Coronary artery (tissue), 2 donors: ENCODE data around the gene EGLN3.
A peak's percentile ranks its signal among the peaks of the same experiment; 100 is the strongest.

Source experiments
- DNase-seq: peaks from one replicate; pipeline ENCODE4 v3.0.0-alpha.2; 2017; ENCODE audit warnings: low spot score
- H3K27ac ChIP-seq, 2 donors: fragments of 200-600 bp; sonication (generic); one replicate each; pipeline ENCODE4 v1.5.1; 2016 to 2019
- H3K4me3 ChIP-seq: fragments of 200-600 bp; sonication (generic); 2 replicates; pipeline ENCODE4 v1.5.1; 2016; ENCODE audit warnings: mild to moderate bottlenecking, moderate library complexity
- TF ChIP-seq, protein P1 (sequence below): fragments of 200-600 bp; sonication (generic); IDR thresholded peaks from one replicate; pipeline ENCODE4 v1.5.1; 2019; ENCODE audit warnings: antibody characterized with exemption

The EGLN3 gene

DNA sequence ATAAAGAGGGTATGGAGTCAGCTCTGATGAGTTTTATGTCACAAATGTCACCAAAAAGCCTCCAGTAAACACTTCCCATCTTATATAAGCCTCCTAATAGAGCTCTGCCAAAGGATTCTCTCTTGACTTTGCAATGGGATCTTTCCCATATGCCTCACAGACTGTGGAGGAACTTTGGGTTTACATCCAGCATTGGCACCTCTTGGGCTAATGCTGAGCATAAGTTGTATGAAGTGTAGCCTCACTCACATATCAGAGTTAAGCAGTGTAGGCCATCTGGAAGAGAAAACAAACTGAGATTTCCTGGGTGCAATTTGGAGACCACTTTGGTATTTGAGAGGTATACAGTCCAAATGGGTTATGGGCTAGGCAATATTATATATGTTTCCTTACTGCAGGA lies 24.9 kb downstream of the EGLN3 start:
- H3K4me3 ChIP-seq, result no peak overlapping the region
- no peak overlapping the region for H3K27ac ChIP-seq
- TF ChIP-seq, protein P1, sequence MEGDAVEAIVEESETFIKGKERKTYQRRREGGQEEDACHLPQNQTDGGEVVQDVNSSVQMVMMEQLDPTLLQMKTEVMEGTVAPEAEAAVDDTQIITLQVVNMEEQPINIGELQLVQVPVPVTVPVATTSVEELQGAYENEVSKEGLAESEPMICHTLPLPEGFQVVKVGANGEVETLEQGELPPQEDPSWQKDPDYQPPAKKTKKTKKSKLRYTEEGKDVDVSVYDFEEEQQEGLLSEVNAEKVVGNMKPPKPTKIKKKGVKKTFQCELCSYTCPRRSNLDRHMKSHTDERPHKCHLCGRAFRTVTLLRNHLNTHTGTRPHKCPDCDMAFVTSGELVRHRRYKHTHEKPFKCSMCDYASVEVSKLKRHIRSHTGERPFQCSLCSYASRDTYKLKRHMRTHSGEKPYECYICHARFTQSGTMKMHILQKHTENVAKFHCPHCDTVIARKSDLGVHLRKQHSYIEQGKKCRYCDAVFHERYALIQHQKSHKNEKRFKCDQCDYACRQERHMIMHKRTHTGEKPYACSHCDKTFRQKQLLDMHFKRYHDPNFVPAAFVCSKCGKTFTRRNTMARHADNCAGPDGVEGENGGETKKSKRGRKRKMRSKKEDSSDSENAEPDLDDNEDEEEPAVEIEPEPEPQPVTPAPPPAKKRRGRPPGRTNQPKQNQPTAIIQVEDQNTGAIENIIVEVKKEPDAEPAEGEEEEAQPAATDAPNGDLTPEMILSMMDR, result no peak
- DNase-seq, result no peak

DNA sequence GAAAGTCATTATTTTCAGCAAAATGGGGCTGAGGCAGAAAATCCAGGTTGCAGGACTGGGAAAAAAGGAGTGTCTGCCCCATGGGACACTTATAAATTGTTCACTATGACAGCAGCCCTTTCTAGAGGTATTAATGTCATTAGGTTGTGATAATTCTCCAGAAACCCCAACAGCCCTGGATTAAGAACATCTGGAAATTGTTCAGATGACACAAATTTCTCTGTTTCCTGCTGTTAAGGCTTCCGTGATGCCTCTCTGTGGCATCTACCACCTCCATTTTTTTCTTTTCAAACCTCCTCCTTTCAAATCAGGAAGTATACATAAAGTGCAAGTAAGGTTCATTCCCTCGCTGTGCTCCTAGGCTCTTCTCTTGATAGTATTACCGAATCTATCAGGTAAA lies 25.6 kb downstream of the EGLN3 start:
- Histone ChIP-seq H3K27ac (no peak overlapping the region), H3K4me3 (no peak overlapping the region)
- TF ChIP-seq, protein P1, result no peak
- no peak for DNase-seq

DNA sequence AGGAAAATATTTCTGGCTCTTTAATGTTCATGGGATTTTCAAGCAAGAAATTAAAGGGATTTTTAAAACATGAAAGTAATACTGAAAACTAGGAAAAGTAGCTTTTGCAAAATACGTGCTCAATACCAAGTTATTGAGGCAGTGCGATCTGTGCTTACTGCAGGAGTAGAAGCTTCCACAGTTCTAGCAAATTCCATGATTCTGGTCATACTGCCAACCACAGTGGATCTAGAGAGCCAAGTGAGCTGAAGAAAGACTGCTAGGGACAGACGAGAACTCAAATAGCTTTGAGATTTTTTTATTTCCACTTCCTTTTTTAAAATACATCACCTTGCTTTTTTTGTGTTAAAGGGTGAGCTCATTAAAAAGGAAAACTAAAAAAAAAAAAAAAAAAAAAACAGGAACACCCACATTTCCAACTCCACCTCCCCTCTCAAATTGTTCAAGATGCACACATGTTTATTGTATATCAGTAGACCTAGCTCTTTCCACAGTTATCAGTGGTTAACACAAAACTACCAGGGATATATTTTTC lies 26.2 kb downstream of the EGLN3 start:
- TF ChIP-seq, protein P1, result no peak
- no peak overlapping the region for H3K27ac ChIP-seq
- no peak for DNase-seq
- H3K4me3 ChIP-seq, result no peak overlapping the region

DNA sequence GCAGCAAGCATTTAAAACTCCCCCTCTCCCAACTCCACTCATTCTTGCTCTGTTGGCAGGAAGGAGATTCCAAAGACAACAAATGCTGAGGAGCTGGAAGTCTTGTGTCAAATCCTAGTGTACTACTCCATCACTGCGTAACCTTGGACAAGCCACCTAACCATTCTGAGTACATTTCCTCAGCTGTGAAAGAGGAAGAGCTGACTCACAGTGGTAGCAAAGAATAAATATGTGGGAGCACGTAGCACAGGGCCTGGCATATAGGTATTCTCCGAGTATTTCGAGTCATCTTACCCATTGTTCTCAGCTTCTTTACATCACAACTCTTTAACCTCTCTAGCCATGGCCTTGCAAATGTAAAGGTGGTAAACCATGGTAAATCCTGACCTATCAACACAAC lies 28.7 kb downstream of the EGLN3 start:
- H3K27ac ChIP-seq, result no peak overlapping the region
- DNase-seq, result no peak
- no peak overlapping the region for H3K4me3 ChIP-seq
- TF ChIP-seq, protein P1, result no peak

DNA sequence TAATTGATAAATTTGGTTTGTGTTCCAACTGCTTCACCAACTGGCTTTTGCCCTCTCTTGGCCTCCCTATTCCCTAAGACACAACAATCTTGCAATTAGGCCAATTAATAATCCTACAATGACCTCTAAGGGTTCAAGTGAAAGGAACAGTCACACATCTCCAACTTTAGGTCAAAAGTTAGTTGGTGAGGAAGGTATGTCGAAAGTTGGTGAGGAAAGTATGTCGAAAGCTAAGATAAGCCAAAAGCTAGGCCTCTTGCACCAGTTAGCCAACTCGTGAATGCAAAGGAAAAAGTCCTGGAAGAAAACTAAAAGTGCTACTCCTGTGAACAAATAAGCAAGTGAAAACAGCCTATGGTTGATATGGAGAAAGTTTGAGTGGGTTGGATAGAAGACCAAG lies 32.6 kb downstream of the EGLN3 start:
- Histone ChIP-seq H3K27ac (no peak overlapping the region), H3K4me3 (no peak overlapping the region)
- DNase-seq, result no peak
- TF ChIP-seq, protein P1, result no peak

DNA sequence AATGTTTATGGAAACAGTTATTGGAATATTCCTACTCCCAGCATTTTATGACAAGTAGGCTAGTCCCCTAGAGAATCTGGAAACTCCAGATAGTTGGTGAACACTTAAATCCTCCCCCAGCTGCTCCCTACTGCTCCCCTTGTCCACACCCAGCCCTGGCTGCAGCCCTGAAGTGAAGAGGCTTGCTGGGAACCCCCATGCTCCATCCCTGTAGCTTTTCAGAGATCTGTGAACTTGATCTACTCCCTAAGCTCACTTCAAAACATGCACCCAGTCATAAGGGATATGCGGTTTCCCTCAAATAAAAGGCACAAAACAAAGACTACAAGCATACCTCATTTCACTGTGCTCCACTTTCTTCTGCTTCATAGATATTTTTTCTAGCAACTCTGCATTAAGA lies 33.2 kb downstream of the EGLN3 start:
- Histone ChIP-seq H3K4me3 (no peak overlapping the region), H3K27ac (no peak overlapping the region)
- TF ChIP-seq, protein P1, result no peak
- DNase-seq, result no peak

DNA sequence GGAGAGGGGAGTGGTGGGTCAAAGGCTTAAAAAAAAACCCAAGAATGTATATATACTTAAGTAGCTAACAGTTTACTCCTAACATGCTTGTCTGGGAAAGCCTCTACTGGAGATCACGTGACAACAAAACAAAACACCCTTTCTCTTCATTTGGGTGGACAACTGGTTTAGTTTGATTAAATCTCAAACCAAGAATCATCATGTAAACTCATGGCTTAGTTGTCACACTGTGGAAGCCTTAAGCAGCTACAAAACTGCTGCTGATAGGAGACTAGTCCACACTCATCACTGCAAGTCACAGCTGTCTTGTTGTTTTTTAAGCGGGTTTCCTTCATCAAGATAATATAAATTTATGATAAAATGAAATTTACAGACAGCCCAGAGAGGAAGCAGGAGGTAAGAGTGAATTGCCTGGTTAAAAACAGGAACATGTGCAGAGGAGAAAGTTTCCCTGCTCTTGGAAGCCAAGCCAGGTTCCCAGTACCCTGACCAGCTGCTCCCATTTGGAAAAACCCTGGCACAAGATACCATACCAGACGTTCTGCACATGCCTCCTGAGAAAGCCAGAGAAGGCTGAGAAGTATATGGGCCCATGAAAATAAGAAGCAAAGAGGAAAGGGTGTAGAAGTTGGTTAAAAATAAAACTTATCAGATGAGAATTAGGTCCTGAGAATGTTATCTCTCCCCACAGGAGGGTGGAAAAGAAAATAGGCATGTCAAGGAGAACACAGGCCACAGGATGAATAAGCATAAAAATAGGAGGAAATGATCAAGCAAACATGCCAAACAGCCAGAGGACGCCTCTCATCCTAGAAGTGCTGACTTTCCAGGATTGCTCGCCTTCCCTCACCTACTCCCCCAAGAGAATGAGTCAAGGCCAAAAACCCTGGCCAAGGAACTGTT lies 34.0 kb downstream of the EGLN3 start:
- TF ChIP-seq, protein P1, result no peak
- H3K4me3 ChIP-seq, result no peak overlapping the region
- H3K27ac ChIP-seq, result peak overlapping the region; percentile 45 to 46
- no peak for DNase-seq
